HepG2 (cell line): ENCODE data around the gene SLC25A11. TPM values are rescaled to one million over a fixed set of nuclear protein-coding genes. Genes with fewer than 3 reads are reported as not detected.

ENCODE experiments used
- ADNP ChIP-seq: sonication (generic); formaldehyde crosslinking; IDR thresholded peaks from 2 replicates; pipeline ENCODE4 v1.4.0; 2020; ENCODE audit warnings: missing genetic modification reagents
- NFKB2 ChIP-seq: sonication (generic); formaldehyde crosslinking; IDR thresholded peaks from 2 replicates; pipeline ENCODE4 v1.4.0; 2020; ENCODE audit warnings: missing genetic modification reagents, borderline replicate concordance
- PHF20 ChIP-seq: sonication (generic); formaldehyde crosslinking; IDR thresholded peaks from 2 replicates; pipeline ENCODE4 v1.5.0; 2020; ENCODE audit warnings: mild to moderate bottlenecking, missing genetic modification reagents
- POLR2AphosphoS2 ChIP-seq: IDR thresholded peaks from 2 replicates; pipeline ENCODE4 v1.6.1; 2011; ENCODE audit warnings: low read depth, low read length, improper control_type of control experiment
- PRMT3 ChIP-seq: sonication (generic); formaldehyde crosslinking; IDR thresholded peaks from 2 replicates; pipeline ENCODE4 v1.8.1; 2022; ENCODE audit warnings: low read depth, mild to moderate bottlenecking, moderate library complexity, missing genetic modification reagents, borderline replicate concordance
- SOX5 ChIP-seq: IDR thresholded peaks from 2 replicates; pipeline ENCODE4 v1.6.1; 2016; ENCODE audit warnings: borderline replicate concordance
- USF2 ChIP-seq, 2 experiments: sonication (generic) in 1 of 2; formaldehyde crosslinking in 1 of 2; IDR thresholded peaks; 2 replicates each; pipeline versions ENCODE4 v1.5.1 to v1.6.1; 2011 to 2020; ENCODE audit warnings: borderline replicate concordance in 1 of 2, low read depth in 1 of 2, low read length in 1 of 2, mild to moderate bottlenecking in 1 of 2, missing genetic modification reagents in 1 of 2, moderate library complexity in 1 of 2
- ZEB1 ChIP-seq: IDR thresholded peaks from 2 replicates; pipeline ENCODE4 v1.6.1; 2012; ENCODE audit warnings: mild to moderate bottlenecking, low read depth, inconsistent platforms; ENCODE audit not compliant: insufficient replicate concordance
- ZFP62 ChIP-seq: sonication (generic); formaldehyde crosslinking; IDR thresholded peaks from 2 replicates; pipeline ENCODE4 v1.4.0; 2020; ENCODE audit warnings: missing genetic modification reagents
- ZNF180 ChIP-seq: sonication (generic); formaldehyde crosslinking; IDR thresholded peaks from 2 replicates; pipeline ENCODE4 v1.4.0; 2020; ENCODE audit warnings: low read depth, missing genetic modification reagents, borderline replicate concordance
- ZNF230 ChIP-seq: sonication (generic); formaldehyde crosslinking; IDR thresholded peaks from 2 replicates; pipeline ENCODE4 v1.4.0; 2020; ENCODE audit warnings: mild to moderate bottlenecking, missing genetic modification reagents
- ZNF350 ChIP-seq: sonication (generic); formaldehyde crosslinking; IDR thresholded peaks from 2 replicates; pipeline ENCODE4 v1.4.0; 2020; ENCODE audit warnings: mild to moderate bottlenecking, low read depth, missing genetic modification reagents, borderline replicate concordance
- ZNF367 ChIP-seq: sonication (generic); formaldehyde crosslinking; IDR thresholded peaks from 2 replicates; pipeline ENCODE4 v1.4.0; 2020; ENCODE audit warnings: missing genetic modification reagents, borderline replicate concordance
- ZNF496 ChIP-seq: sonication (generic); formaldehyde crosslinking; IDR thresholded peaks from 2 replicates; pipeline ENCODE4 v1.8.1; 2023; ENCODE audit warnings: mild to moderate bottlenecking, moderate library complexity, missing genetic modification reagents; ENCODE audit not compliant: insufficient replicate concordance
- ZNF512B ChIP-seq: sonication (generic); formaldehyde crosslinking; IDR thresholded peaks from 2 replicates; pipeline ENCODE4 v1.5.1; 2020; ENCODE audit warnings: missing genetic modification reagents, mild to moderate bottlenecking, borderline replicate concordance
- ZNF572 ChIP-seq: sonication (generic); formaldehyde crosslinking; IDR thresholded peaks from 2 replicates; pipeline ENCODE4 v1.5.1; 2020; ENCODE audit warnings: mild to moderate bottlenecking, missing genetic modification reagents
- ZNF629 ChIP-seq: sonication (generic); formaldehyde crosslinking; conservative IDR thresholded peaks from 2 replicates; pipeline ENCODE4 v1.5.0; 2020; ENCODE audit warnings: missing genetic modification reagents
- polyA plus RNA-seq, 8 experiments: library from polyadenylated mRNA; depleted of rRNA in 3 of 8; stranded (reverse) in 7 of 8; unstranded in 1 of 8; fragments of >200 nt; fragmentation: Illumina TruSeq in 4 of 8; extraction: Trizol in 4 of 8; gene quantifications; 2 replicates each; pipeline versions ENCODE4 v1.2.1 to v1.2.3, GENCODE V29; 2011 to 2016; ENCODE audit warnings: low read depth in 4 of 8, missing spikeins in 1 of 8, mixed read lengths in 1 of 8; ENCODE audit not compliant: insufficient read depth in 1 of 8
- total RNA-seq, 5 experiments: library from RNA; depleted of rRNA; stranded (reverse); fragments of >200 nt; fragmentation: Illumina TruSeq; extraction: Trizol; gene quantifications; 2 replicates each; pipeline ENCODE4 v1.2.3, GENCODE V29; 2016; ENCODE audit warnings: low read depth in 1 of 5
- TF ChIP-seq, protein P1 (sequence below): sonication (generic); formaldehyde crosslinking; IDR thresholded peaks from 2 replicates; pipeline ENCODE4 v1.4.0; 2020; ENCODE audit warnings: missing genetic modification reagents, mild to moderate bottlenecking, borderline replicate concordance
- TF ChIP-seq, protein P2 (sequence below): conservative IDR thresholded peaks from 2 replicates; pipeline ENCODE4 v1.6.1; 2018; ENCODE audit warnings: missing genetic modification reagents

Gene SLC25A11
- total and polyA plus RNA-seq, 2 of the 13 experiments (the other 11 are each of a cell fraction or from before 2014, with no cell fraction given): 35.4 to 47.2 TPM

GRCh38 chr17:4969551-4970173 lies 29.8 kb upstream of the SLC25A11 start (continued):
- no peak for TF ChIP-seq USF2 (IDR thresholded peaks at IDR 0.05; ENCODE audit: low read depth, low read length)
- TF ChIP-seq USF2 (CRISPR knock-in tag; IDR thresholded peaks at IDR 0.05; ENCODE audit: borderline replicate concordance): no peak
- TF ChIP-seq ZNF572 (CRISPR knock-in tag): no peak; the same call in 1 of the 2 replicates
- TF ChIP-seq ZNF230: no peak
- TF ChIP-seq ZNF367: no peak
- no peak for TF ChIP-seq POLR2AphosphoS2
- no peak for TF ChIP-seq SOX5 (CRISPR knock-in tag)
- TF ChIP-seq, protein P1, sequence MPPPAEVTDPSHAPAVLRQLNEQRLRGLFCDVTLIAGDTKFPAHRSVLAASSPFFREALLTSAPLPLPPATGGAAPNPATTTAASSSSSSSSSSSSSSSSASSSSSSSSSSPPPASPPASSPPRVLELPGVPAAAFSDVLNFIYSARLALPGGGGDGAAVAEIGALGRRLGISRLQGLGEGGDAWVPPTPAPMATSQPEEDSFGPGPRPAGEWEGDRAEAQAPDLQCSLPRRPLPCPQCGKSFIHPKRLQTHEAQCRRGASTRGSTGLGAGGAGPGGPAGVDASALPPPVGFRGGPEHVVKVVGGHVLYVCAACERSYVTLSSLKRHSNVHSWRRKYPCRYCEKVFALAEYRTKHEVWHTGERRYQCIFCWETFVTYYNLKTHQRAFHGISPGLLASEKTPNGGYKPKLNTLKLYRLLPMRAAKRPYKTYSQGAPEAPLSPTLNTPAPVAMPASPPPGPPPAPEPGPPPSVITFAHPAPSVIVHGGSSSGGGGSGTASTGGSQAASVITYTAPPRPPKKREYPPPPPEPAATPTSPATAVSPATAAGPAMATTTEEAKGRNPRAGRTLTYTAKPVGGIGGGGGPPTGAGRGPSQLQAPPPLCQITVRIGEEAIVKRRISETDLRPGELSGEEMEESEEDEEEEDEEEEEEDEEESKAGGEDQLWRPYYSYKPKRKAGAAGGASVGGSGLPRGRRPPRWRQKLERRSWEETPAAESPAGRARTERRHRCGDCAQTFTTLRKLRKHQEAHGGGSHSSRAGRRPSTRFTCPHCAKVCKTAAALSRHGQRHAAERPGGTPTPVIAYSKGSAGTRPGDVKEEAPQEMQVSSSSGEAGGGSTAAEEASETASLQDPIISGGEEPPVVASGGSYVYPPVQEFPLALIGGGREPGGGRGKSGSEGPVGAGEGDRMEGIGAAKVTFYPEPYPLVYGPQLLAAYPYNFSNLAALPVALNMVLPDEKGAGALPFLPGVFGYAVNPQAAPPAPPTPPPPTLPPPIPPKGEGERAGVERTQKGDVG (CRISPR knock-in tag): no peak
- TF ChIP-seq NFKB2 (CRISPR knock-in tag): peak; percentile 49; the same call in 1 of the 2 replicates
- TF ChIP-seq ADNP (CRISPR knock-in tag): no peak
- TF ChIP-seq ZNF350 (CRISPR knock-in tag): no peak; the same call in 1 of the 2 replicates
- TF ChIP-seq ZNF629 (CRISPR knock-in tag): peak; percentile 38; the same call in 1 of the 2 replicates
- TF ChIP-seq, protein P2, sequence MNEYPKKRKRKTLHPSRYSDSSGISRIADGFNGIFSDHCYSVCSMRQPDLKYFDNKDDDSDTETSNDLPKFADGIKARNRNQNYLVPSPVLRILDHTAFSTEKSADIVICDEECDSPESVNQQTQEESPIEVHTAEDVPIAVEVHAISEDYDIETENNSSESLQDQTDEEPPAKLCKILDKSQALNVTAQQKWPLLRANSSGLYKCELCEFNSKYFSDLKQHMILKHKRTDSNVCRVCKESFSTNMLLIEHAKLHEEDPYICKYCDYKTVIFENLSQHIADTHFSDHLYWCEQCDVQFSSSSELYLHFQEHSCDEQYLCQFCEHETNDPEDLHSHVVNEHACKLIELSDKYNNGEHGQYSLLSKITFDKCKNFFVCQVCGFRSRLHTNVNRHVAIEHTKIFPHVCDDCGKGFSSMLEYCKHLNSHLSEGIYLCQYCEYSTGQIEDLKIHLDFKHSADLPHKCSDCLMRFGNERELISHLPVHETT (CRISPR knock-in tag): no peak
- TF ChIP-seq PHF20: no peak
- no peak for TF ChIP-seq ZNF512B (CRISPR knock-in tag)
- no peak for TF ChIP-seq PRMT3 (CRISPR knock-in tag)
- no peak for TF ChIP-seq ZNF496 (CRISPR knock-in tag)
- TF ChIP-seq ZNF180: no peak
- no peak for TF ChIP-seq ZEB1
- no peak for TF ChIP-seq ZFP62 (CRISPR knock-in tag)
